NCI-H2171 treated with DMSO at 0.1 percent for 48 hours (cell line): ENCODE data around the gene MEGF8.

Experiments used
- DNase-seq: peaks from one replicate; lab custom pipeline; 2025; lab: John Stamatoyannopoulos, UW

MEGF8 gene

GRCh38 chr19:42355896-42356295 is 30.5 kb downstream of the MEGF8 start:
- no peak for DNase-seq

- no peak for DNase-seq
Observed at GRCh38 chr19:42356686-42357085, 31.3 kb downstream of the MEGF8 start.

- DNase-seq: no peak
Observed at GRCh38 chr19:42357290-42357689, 31.9 kb downstream of the MEGF8 start.

GRCh38 chr19:42360787-42361544 is 35.5 kb downstream of the MEGF8 start:
- DNase-seq: no peak

- no peak for DNase-seq
Observed at GRCh38 chr19:42361545-42361910, 36.1 kb downstream of the MEGF8 start.

- no peak for DNase-seq
Observed at GRCh38 chr19:42362342-42362741, 36.9 kb downstream of the MEGF8 start.

- DNase-seq: no peak
Observed at GRCh38 chr19:42362891-42363440, 37.5 kb downstream of the MEGF8 start.

- no peak for DNase-seq
Observed at GRCh38 chr19:42363614-42364346, 38.3 kb downstream of the MEGF8 start.

GRCh38 chr19:42366673-42367072 is 41.2 kb downstream of the MEGF8 start:
- no peak for DNase-seq

- DNase-seq: no peak
Observed at GRCh38 chr19:42367929-42368328, 42.5 kb downstream of the MEGF8 start.

- no peak for DNase-seq
Observed at GRCh38 chr19:42368360-42368759, 42.9 kb downstream of the MEGF8 start.

GRCh38 chr19:42368765-42369164 is 43.3 kb downstream of the MEGF8 start:
- no peak for DNase-seq

- DNase-seq: no peak
Observed at GRCh38 chr19:42369433-42370067, 44.1 kb downstream of the MEGF8 start.

GRCh38 chr19:42370068-42370520 is 44.7 kb downstream of the MEGF8 start:
- DNase-seq: no peak

- DNase-seq: no peak
Observed at GRCh38 chr19:42370626-42371175, 45.3 kb downstream of the MEGF8 start.

- no peak for DNase-seq
Observed at GRCh38 chr19:42374826-42375376, 49.5 kb downstream of the MEGF8 start.

- no peak for DNase-seq
Observed at GRCh38 chr19:42375415-42376176, 50.2 kb downstream of the MEGF8 start.

GRCh38 chr19:42376177-42376555 is 50.7 kb downstream of the MEGF8 start:
- DNase-seq: no peak

GRCh38 chr19:42378225-42379215 is 53.1 kb downstream of the MEGF8 start:
- no peak for DNase-seq

GRCh38 chr19:42380155-42380554 is 54.7 kb downstream of the MEGF8 start:
- DNase-seq: no peak
